ENCODE results near the gene SLC30A9. TPM values are rescaled to one million over a fixed set of nuclear protein-coding genes. Genes with fewer than 3 reads are reported as not detected.
A peak's percentile ranks its signal among the peaks of the same experiment; 100 is the strongest.

Gene SLC30A9
- total and polyA plus RNA-seq, 10 of the 15 experiments (the other 5 are each of a cell fraction or from before 2014, with no cell fraction given): 12.1 to 75.9 (median 46.6) TPM

GRCh38 chr4:42078184-42078801, 88.0 kb downstream of the SLC30A9 start (continued):
- TF ChIP-seq RELA (IDR thresholded peaks at IDR 0.05; ENCODE audit: borderline replicate concordance, partially characterized antibody) (no peak), TCF3 (IDR thresholded peaks at IDR 0.05; ENCODE audit: borderline replicate concordance, insufficient read depth, low read depth, low read length) (no peak), NBN (IDR thresholded peaks at IDR 0.05) (no peak), CUX1 (IDR thresholded peaks at IDR 0.05; ENCODE audit: insufficient replicate concordance, low read depth, low read length) (peak; percentile 23), PRDM15 (CRISPR knock-in tag; IDR thresholded peaks at IDR 0.05) (no peak), MEF2A (IDR thresholded peaks at IDR 0.05; ENCODE audit: insufficient read depth, low read depth, low read length) (0 out of 2 replicates have a peak, but pooled peaks have one; percentile 43), FOS (IDR thresholded peaks at IDR 0.05; ENCODE audit: borderline replicate concordance, extremely low read depth, insufficient read length) (no peak), ZBTB11 (CRISPR knock-in tag; IDR thresholded peaks at IDR 0.05) (no peak), CEBPB (IDR thresholded peaks at IDR 0.05; ENCODE audit: borderline replicate concordance in 1 of 2, low read depth in 2 of 2, low read length in 2 of 2) (peak in 1 of 2 experiments; percentile 29; a peak in 1 of 4 replicates), DPF2 (IDR thresholded peaks at IDR 0.05) (peak; percentile 67; the same call in 1 of the 2 replicates), SMAD5 (IDR thresholded peaks at IDR 0.05; ENCODE audit: low read depth) (no peak), RELB (IDR thresholded peaks at IDR 0.05; ENCODE audit: low read depth) (peak; percentile 56; the same call in 1 of the 2 replicates), MXI1 (IDR thresholded peaks at IDR 0.05; ENCODE audit: low read depth, low read length) (no peak)
